Testis (tissue), 2 donors: ENCODE data around the gene BCAR3.
"Not testable (repeated sequence)": the region's sequence is repeated elsewhere in the genome, so short reads cannot be mapped to it uniquely, and the experiment has no call there.

Experiments
- CTCF ChIP-seq, 3 experiments: fragments of 450-650 bp in 2 of 3; fragments of 200-600 bp in 1 of 3; sonication (generic) in 1 of 3; IDR thresholded peaks; one replicate each; pipeline ENCODE4 v1.5.1; 2016 to 2019; ENCODE audit warnings: antibody characterized with exemption in 3 of 3, mild to moderate bottlenecking in 2 of 3, moderate library complexity in 1 of 3
- POLR2A ChIP-seq: fragments of 450-650 bp; IDR thresholded peaks from one replicate; pipeline ENCODE4 v1.6.1; 2017; ENCODE audit warnings: antibody characterized with exemption, mild to moderate bottlenecking, moderate library complexity

GRCh38 chr1:93650159-93650558, 31.5 kb downstream of the BCAR3 start:
- TF ChIP-seq CTCF (IDR thresholded peaks at IDR 0.05); POLR2A: not testable (repeated sequence)
